HepG2 (cell line): ENCODE data around the gene RAD9A. TPM values are rescaled to one million over a fixed set of nuclear protein-coding genes. Genes with fewer than 3 reads are reported as not detected.
A peak's percentile ranks its signal among the peaks of the same experiment; 100 is the strongest.

Source experiments
- ATF1 ChIP-seq: IDR thresholded peaks from 2 replicates; pipeline ENCODE4 v1.6.1; 2016; ENCODE audit warnings: mild to moderate bottlenecking, control low read depth
- BORCS8-MEF2B ChIP-seq: sonication (generic); formaldehyde crosslinking; IDR thresholded peaks from 2 replicates; pipeline ENCODE4 v1.8.0; 2022; ENCODE audit warnings: mild to moderate bottlenecking, missing genetic modification reagents
- GRHL1 ChIP-seq: sonication (generic); formaldehyde crosslinking; conservative IDR thresholded peaks from 2 replicates; pipeline ENCODE4 v1.8.0; 2022; ENCODE audit warnings: missing genetic modification reagents
- RELA ChIP-seq: sonication (generic); formaldehyde crosslinking; IDR thresholded peaks from 2 replicates; pipeline ENCODE4 v1.4.0; 2020; ENCODE audit warnings: missing genetic modification reagents
- RERE ChIP-seq: IDR thresholded peaks from 2 replicates; pipeline ENCODE4 v1.6.1; 2016; ENCODE audit warnings: low read depth, missing genetic modification reagents, missing compliant biosample characterization
- SETDB1 ChIP-seq: sonication (generic); formaldehyde crosslinking; IDR thresholded peaks from 2 replicates; pipeline ENCODE4 v1.5.1; 2020; ENCODE audit warnings: missing genetic modification reagents, mild to moderate bottlenecking, borderline replicate concordance
- TFDP2 ChIP-seq: sonication (generic); formaldehyde crosslinking; IDR thresholded peaks from 2 replicates; pipeline ENCODE4 v1.4.0; 2020; ENCODE audit warnings: missing genetic modification reagents
- ZBTB4 ChIP-seq: sonication (generic); formaldehyde crosslinking; IDR thresholded peaks from 2 replicates; pipeline ENCODE4 v1.4.0; 2020; ENCODE audit warnings: missing genetic modification reagents, mild to moderate bottlenecking, borderline replicate concordance
- ZNF496 ChIP-seq: sonication (generic); formaldehyde crosslinking; IDR thresholded peaks from 2 replicates; pipeline ENCODE4 v1.8.1; 2023; ENCODE audit warnings: mild to moderate bottlenecking, moderate library complexity, missing genetic modification reagents; ENCODE audit not compliant: insufficient replicate concordance
- ZNF546 ChIP-seq: sonication (generic); formaldehyde crosslinking; conservative IDR thresholded peaks from 2 replicates; pipeline ENCODE4 v1.8.1; 2023; ENCODE audit warnings: mild to moderate bottlenecking, missing genetic modification reagents
- ZNF547 ChIP-seq: sonication (generic); formaldehyde crosslinking; IDR thresholded peaks from 2 replicates; pipeline ENCODE4 v1.5.1; 2020; ENCODE audit warnings: mild to moderate bottlenecking, missing genetic modification reagents
- ZNF740 ChIP-seq: sonication (generic); formaldehyde crosslinking; IDR thresholded peaks from 2 replicates; pipeline ENCODE4 v1.4.0; 2020; ENCODE audit warnings: missing genetic modification reagents
- ZNF746 ChIP-seq: sonication (generic); formaldehyde crosslinking; IDR thresholded peaks from 2 replicates; pipeline ENCODE4 v1.8.0; 2022; ENCODE audit warnings: mild to moderate bottlenecking, missing genetic modification reagents
- ZNF747 ChIP-seq: sonication (generic); formaldehyde crosslinking; IDR thresholded peaks from 2 replicates; pipeline ENCODE4 v1.8.1; 2023; ENCODE audit warnings: missing genetic modification reagents, mild to moderate bottlenecking, borderline replicate concordance
- ZSCAN22 ChIP-seq: sonication (generic); formaldehyde crosslinking; IDR thresholded peaks from 2 replicates; pipeline ENCODE4 v1.4.0; 2020; ENCODE audit warnings: mild to moderate bottlenecking, missing genetic modification reagents
- polyA plus RNA-seq, 8 experiments: library from polyadenylated mRNA; depleted of rRNA in 3 of 8; stranded (reverse) in 7 of 8; unstranded in 1 of 8; fragments of >200 nt; fragmentation: Illumina TruSeq in 4 of 8; extraction: Trizol in 4 of 8; gene quantifications; 2 replicates each; pipeline versions ENCODE4 v1.2.1 to v1.2.3, GENCODE V29; 2011 to 2016; ENCODE audit warnings: low read depth in 4 of 8, missing spikeins in 1 of 8, mixed read lengths in 1 of 8; ENCODE audit not compliant: insufficient read depth in 1 of 8
- total RNA-seq, 5 experiments: library from RNA; depleted of rRNA; stranded (reverse); fragments of >200 nt; fragmentation: Illumina TruSeq; extraction: Trizol; gene quantifications; 2 replicates each; pipeline ENCODE4 v1.2.3, GENCODE V29; 2016; ENCODE audit warnings: low read depth in 1 of 5

Gene RAD9A
- total and polyA plus RNA-seq, 2 of the 13 experiments (the other 11 are each of a cell fraction or from before 2014, with no cell fraction given), result 10.1 to 15.7 TPM

- TF ChIP-seq RERE (CRISPR knock-in tag) (no peak), ZNF546 (0 out of 2 replicates have a peak, but pooled peaks have one; percentile 47), GRHL1 (CRISPR knock-in tag) (no peak), ATF1 (CRISPR knock-in tag) (no peak), ZNF747 (no peak), TFDP2 (CRISPR knock-in tag) (peak; percentile 22; the same call in 1 of the 2 replicates), SETDB1 (no peak), ZNF746 (no peak; the same call in 1 of the 2 replicates), RELA (CRISPR knock-in tag) (no peak), ZSCAN22 (CRISPR knock-in tag) (no peak), ZBTB4 (CRISPR knock-in tag) (no peak), ZNF547 (CRISPR knock-in tag) (0 out of 2 replicates have a peak, but pooled peaks have one; percentile 48), ZNF740 (peak; percentile 60; the same call in 1 of the 2 replicates), BORCS8-MEF2B (no peak), ZNF496 (CRISPR knock-in tag) (no peak)
These were observed 17.9 kb upstream of the RAD9A start (continued) for GRCh38 chr11:67373648-67374570.
